ENCODE measurements around the gene SEMA4C.

Gene SEMA4C

GRCh38 chr2:96869822-96870625 lies at the start of gene SEMA4C:
Gene SEMA4C (minus strand): TSS chr2:96870080. CDS start chr2:96867886, 2,194 bp downstream.
- TF ChIP-seq GATA3 (IDR thresholded peaks at IDR 0.05; ENCODE audit: low read depth, low read length) (no peak), GATA2 (IDR thresholded peaks at IDR 0.05; ENCODE audit: low read depth, low read length) (no peak)

GRCh38 chr2:96918754-96919550 lies 49.1 kb upstream of the SEMA4C start:
- TF ChIP-seq GATA2 (IDR thresholded peaks at IDR 0.05; ENCODE audit: low read depth, low read length) (no peak), GATA3 (IDR thresholded peaks at IDR 0.05; ENCODE audit: low read depth, low read length) (no peak)

- TF ChIP-seq GATA2 (IDR thresholded peaks at IDR 0.05; ENCODE audit: low read depth, low read length), result no peak
- no peak for TF ChIP-seq GATA3 (IDR thresholded peaks at IDR 0.05; ENCODE audit: low read depth, low read length)
Observed at GRCh38 chr2:96918092-96918753, 48.3 kb upstream of the SEMA4C start.

- no peak for TF ChIP-seq GATA2 (IDR thresholded peaks at IDR 0.05; ENCODE audit: low read depth, low read length)
- TF ChIP-seq GATA3 (IDR thresholded peaks at IDR 0.05; ENCODE audit: low read depth, low read length), result no peak
Observed at GRCh38 chr2:96916646-96917543, 47.0 kb upstream of the SEMA4C start.

- TF ChIP-seq GATA2 (IDR thresholded peaks at IDR 0.05; ENCODE audit: low read depth, low read length), result no peak
- no peak for TF ChIP-seq GATA3 (IDR thresholded peaks at IDR 0.05; ENCODE audit: low read depth, low read length)
Observed at GRCh38 chr2:96916156-96916630, 46.3 kb upstream of the SEMA4C start.

- TF ChIP-seq GATA2 (IDR thresholded peaks at IDR 0.05; ENCODE audit: low read depth, low read length) (no peak), GATA3 (IDR thresholded peaks at IDR 0.05; ENCODE audit: low read depth, low read length) (no peak)
Observed at GRCh38 chr2:96914332-96914731, 44.5 kb upstream of the SEMA4C start.

- TF ChIP-seq GATA3 (IDR thresholded peaks at IDR 0.05; ENCODE audit: low read depth, low read length) (no peak), GATA2 (IDR thresholded peaks at IDR 0.05; ENCODE audit: low read depth, low read length) (no peak)
Observed at GRCh38 chr2:96913398-96914202, 43.7 kb upstream of the SEMA4C start.

GRCh38 chr2:96913117-96913397 lies 43.2 kb upstream of the SEMA4C start:
- TF ChIP-seq GATA2 (IDR thresholded peaks at IDR 0.05; ENCODE audit: low read depth, low read length), result no peak
- no peak for TF ChIP-seq GATA3 (IDR thresholded peaks at IDR 0.05; ENCODE audit: low read depth, low read length)

GRCh38 chr2:96912346-96913116 lies 42.7 kb upstream of the SEMA4C start:
- TF ChIP-seq GATA3 (IDR thresholded peaks at IDR 0.05; ENCODE audit: low read depth, low read length) (no peak), GATA2 (IDR thresholded peaks at IDR 0.05; ENCODE audit: low read depth, low read length) (no peak)

- no peak for TF ChIP-seq GATA2 (IDR thresholded peaks at IDR 0.05; ENCODE audit: low read depth, low read length)
- no peak for TF ChIP-seq GATA3 (IDR thresholded peaks at IDR 0.05; ENCODE audit: low read depth, low read length)
Observed at GRCh38 chr2:96909611-96910021, 39.7 kb upstream of the SEMA4C start.

- TF ChIP-seq GATA2 (IDR thresholded peaks at IDR 0.05; ENCODE audit: low read depth, low read length) (no peak), GATA3 (IDR thresholded peaks at IDR 0.05; ENCODE audit: low read depth, low read length) (no peak)
Observed at GRCh38 chr2:96907115-96908041, 37.5 kb upstream of the SEMA4C start.

Measured in SH-SY5Y (cell line).